Head of caudate nucleus (tissue), 42 donors: Measurements from ENCODE around the gene CUBN.

ENCODE experiments used
- DNase-seq, 42 donors: peaks; one replicate each; pipeline versions ENCODE4 v3.0.0 to v3.0.0-alpha.2; 2020 to 2021; ENCODE audit warnings: mixed read lengths in 7 of 42
- intact Hi-C: fragments of 100-400 bp; cut with DNase I; formaldehyde crosslinking; loops from one replicate; pipeline ENCODE4 v1.15.0; 2022

The CUBN gene

GRCh38 chr10:16910793-16911164 is 218.8 kb downstream of the CUBN start:
- intact Hi-C loops, result no loop called here
- no peak for DNase-seq

GRCh38 chr10:16909961-16910792 is 219.4 kb downstream of the CUBN start:
- intact Hi-C loops, result no loop called here
- DNase-seq, result no peak

- intact Hi-C loops, result no loop called here
- DNase-seq, result no peak
Measured at GRCh38 chr10:16909271-16909767, 220.3 kb downstream of the CUBN start.

GRCh38 chr10:16907687-16908086 is 221.9 kb downstream of the CUBN start:
- DNase-seq, result no peak

GRCh38 chr10:16905320-16905719 is 224.3 kb downstream of the CUBN start:
- intact Hi-C loops, result no loop called here
- no peak for DNase-seq

More at GRCh38 chr10:16907687-16908086, 221.9 kb downstream of the CUBN start:
- intact Hi-C loops, result no loop called here

- no peak for DNase-seq
Measured at GRCh38 chr10:16904639-16905061, 225.0 kb downstream of the CUBN start.

GRCh38 chr10:16904049-16904448 is 225.6 kb downstream of the CUBN start:
- intact Hi-C loops, result no loop called here
- no peak for DNase-seq

More at GRCh38 chr10:16904639-16905061, 225.0 kb downstream of the CUBN start:
- intact Hi-C loops, result no loop called here

GRCh38 chr10:16902606-16903005 is 227.0 kb downstream of the CUBN start:
- DNase-seq, result no peak
- intact Hi-C loops, result no loop called here

- DNase-seq, result no peak
- intact Hi-C loops, result no loop called here
Measured at GRCh38 chr10:16901106-16901505, 228.5 kb downstream of the CUBN start.

- intact Hi-C loops, result no loop called here
- no peak for DNase-seq
Measured at GRCh38 chr10:16896993-16897392, 232.6 kb downstream of the CUBN start.

- peak in 1 of 42 donors; percentile 5 for DNase-seq
- intact Hi-C loops, result no loop called here
Measured at GRCh38 chr10:16894821-16895220, 234.8 kb downstream of the CUBN start.

GRCh38 chr10:16893664-16894063 is 235.9 kb downstream of the CUBN start:
- no peak for DNase-seq
- intact Hi-C loops, result no loop called here

- DNase-seq, result peak in 34 of 42 donors; percentile 8 to 67 (median 41)
- intact Hi-C loops, result no loop called here
Measured at GRCh38 chr10:16891375-16892313, 238.0 kb downstream of the CUBN start.

GRCh38 chr10:16890691-16891090 is 238.9 kb downstream of the CUBN start:
- intact Hi-C loops, result no loop called here
- DNase-seq, result no peak

GRCh38 chr10:16887565-16887964 is 242.0 kb downstream of the CUBN start:
- intact Hi-C loops, result no loop called here

GRCh38 chr10:16886031-16886430 is 243.6 kb downstream of the CUBN start:
- DNase-seq, result no peak
- intact Hi-C loops, result no loop called here

More at GRCh38 chr10:16887565-16887964, 242.0 kb downstream of the CUBN start:
- DNase-seq, result no peak

- no peak for DNase-seq
- intact Hi-C loops, result no loop called here
Measured at GRCh38 chr10:16884497-16884896, 245.1 kb downstream of the CUBN start.

GRCh38 chr10:16883084-16883483 is 246.5 kb downstream of the CUBN start:
- intact Hi-C loops, result no loop called here
- DNase-seq, result no peak

- DNase-seq, result no peak
- intact Hi-C loops, result no loop called here
Measured at GRCh38 chr10:16870331-16870730, 259.3 kb downstream of the CUBN start.

- DNase-seq, result no peak
- intact Hi-C loops, result no loop called here
Measured at GRCh38 chr10:16867990-16868389, 261.6 kb downstream of the CUBN start.
